Neutrophil (primary cell): ENCODE data around the gene WDR38.

Experiments
- H3K27ac ChIP-seq: fragments of 200-600 bp; sonication (generic); 2 replicates; pipeline ENCODE4 v1.5.1; 2016; ENCODE audit warnings: mild to moderate bottlenecking, moderate library complexity
- H3K27me3 ChIP-seq: fragments of 200-600 bp; sonication (generic); 2 replicates; pipeline ENCODE4 v1.6.0; 2016; ENCODE audit warnings: mild to moderate bottlenecking
- H3K36me3 ChIP-seq: fragments of 200-600 bp; sonication (generic); 2 replicates; pipeline ENCODE4 v1.5.1; 2017
- H3K4me1 ChIP-seq, 2 experiments: fragments of 200-600 bp in 1 of 2; sonication (generic) in 1 of 2; 1 replicate in 1 of 2; 2 replicates in 1 of 2; pipeline versions ENCODE4 v1.5.1 to v1.6.1; 2013 to 2016; ENCODE audit warnings: low read depth in 1 of 2, low read length in 1 of 2, mild to moderate bottlenecking in 1 of 2, moderate library complexity in 1 of 2; ENCODE audit not compliant: control insufficient read depth in 1 of 2, insufficient read depth in 1 of 2
- H3K4me3 ChIP-seq, 2 experiments: fragments of 200-600 bp in 1 of 2; sonication (generic) in 1 of 2; 1 replicate in 1 of 2; 2 replicates in 1 of 2; pipeline ENCODE4 v1.5.1; 2013 to 2016; ENCODE audit warnings: low read depth in 1 of 2, low read length in 1 of 2, mild to moderate bottlenecking in 1 of 2, moderate library complexity in 1 of 2
- H3K9me3 ChIP-seq: fragments of 200-600 bp; sonication (generic); 2 replicates; pipeline ENCODE4 v1.5.1; 2016
- CTCF ChIP-seq: fragments of 200-600 bp; sonication (generic); IDR thresholded peaks from 2 replicates; pipeline ENCODE4 v1.5.1; 2016; ENCODE audit warnings: antibody characterized with exemption

WDR38 gene

DNA sequence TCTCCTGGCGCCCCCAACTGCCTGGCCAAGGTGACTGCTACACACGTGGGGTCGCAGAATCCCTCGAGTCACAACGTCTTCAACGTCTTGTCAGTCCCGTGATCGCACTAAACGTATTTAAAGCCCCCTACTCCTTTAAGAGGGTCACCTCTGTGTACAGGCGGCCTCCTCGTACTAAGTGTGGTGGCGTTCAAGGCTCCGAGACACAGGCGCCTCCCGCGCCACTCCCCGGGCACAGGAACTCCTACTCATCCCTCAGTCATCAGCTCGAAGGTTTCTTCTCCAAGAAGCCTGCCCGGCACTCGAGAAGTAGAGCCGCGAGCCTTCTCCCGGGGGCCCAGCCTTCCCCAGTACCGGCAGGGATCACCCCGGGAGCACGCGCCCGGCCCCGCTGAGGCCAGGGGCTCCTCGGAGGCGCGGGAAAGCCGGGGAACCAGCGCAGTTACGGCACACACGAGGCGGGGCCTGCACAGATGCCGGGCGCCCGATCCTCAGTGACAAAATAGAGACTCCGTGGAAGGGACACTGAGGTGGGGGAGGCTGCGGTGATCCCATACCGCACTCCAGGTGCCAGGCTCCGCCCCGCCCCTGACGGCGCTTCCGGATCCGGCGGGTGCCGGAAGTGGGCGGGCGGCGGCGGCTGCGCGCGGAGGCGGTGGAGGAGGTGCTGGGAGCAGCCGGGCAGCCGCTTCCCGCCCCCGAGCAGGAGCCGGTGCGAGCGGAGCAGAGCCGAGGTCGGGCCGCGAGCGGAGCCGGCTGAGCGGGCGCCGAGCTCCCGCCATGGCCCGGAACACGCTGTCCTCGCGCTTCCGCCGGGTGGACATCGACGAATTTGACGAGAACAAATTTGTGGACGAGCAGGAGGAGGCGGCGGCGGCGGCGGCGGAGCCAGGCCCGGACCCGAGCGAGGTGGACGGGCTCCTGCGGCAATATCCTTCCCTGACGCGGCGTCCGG, 15.5 kb downstream of the WDR38 start:
- Histone ChIP-seq H3K4me1 (peaks cover 24 to 34% of the 10 kb centered on the region in 2 experiments), H3K4me3 (peak overlapping the region; percentile 93 to 95), H3K27ac (peak overlapping the region; percentile 91), H3K9me3 (no peaks in the 10 kb centered on the region), H3K36me3 (peaks cover 10% of the 10 kb centered on the region), H3K27me3 (no peaks in the 10 kb centered on the region)
- peak; percentile 40 for TF ChIP-seq CTCF

GRCh38 chr9:124869466-124869985, 16.3 kb downstream of the WDR38 start:
- no peak for TF ChIP-seq CTCF
- Histone ChIP-seq H3K9me3 (no peaks in the 10 kb centered on the region), H3K4me3 (peak overlapping the region; percentile 93 to 95), H3K27me3 (no peaks in the 10 kb centered on the region), H3K36me3 (peaks cover 18% of the 10 kb centered on the region), H3K27ac (peak overlapping the region; percentile 91), H3K4me1 (peaks cover 24 to 34% of the 10 kb centered on the region in 2 experiments)

DNA sequence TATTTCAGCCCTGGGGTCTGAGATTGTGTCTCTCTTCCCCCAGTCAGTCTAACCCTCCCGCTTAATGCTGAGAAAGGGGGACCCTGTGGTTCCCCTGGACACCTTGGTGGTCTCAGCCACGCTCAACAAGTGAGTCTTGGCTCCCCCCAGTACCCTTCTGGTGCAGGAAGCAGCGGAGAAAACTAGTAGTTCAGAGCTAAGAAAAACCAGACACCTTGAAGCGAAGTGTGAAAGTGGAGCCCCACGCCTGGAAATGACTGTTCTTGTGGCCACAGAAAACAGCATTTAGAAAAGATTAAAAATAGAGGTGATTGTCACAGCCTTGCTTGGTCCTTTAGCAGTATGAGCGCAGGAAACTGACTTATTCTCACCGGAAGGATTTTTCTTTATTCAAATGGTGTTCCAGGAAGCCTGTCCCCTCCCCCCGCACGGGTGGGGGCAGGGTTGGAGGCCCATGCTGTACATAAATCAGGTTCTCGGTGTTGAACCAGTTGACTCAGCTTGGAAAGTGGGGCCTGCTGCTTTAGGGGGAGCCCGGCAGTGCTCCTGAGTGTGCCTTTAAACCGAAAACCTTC, 16.8 kb downstream of the WDR38 start:
- Histone ChIP-seq H3K27ac (peak overlapping the region; percentile 91), H3K4me1 (peaks cover 24 to 34% of the 10 kb centered on the region in 2 experiments), H3K36me3 (peaks cover 23% of the 10 kb centered on the region), H3K9me3 (no peaks in the 10 kb centered on the region), H3K27me3 (no peaks in the 10 kb centered on the region), H3K4me3 (peak overlapping the region; percentile 93 to 95)
- no peak for TF ChIP-seq CTCF

- Histone ChIP-seq H3K36me3 (peaks cover 30% of the 10 kb centered on the region), H3K27ac (peak overlapping the region; percentile 91), H3K9me3 (no peaks in the 10 kb centered on the region), H3K4me3 (peak overlapping the region in 1 of 2 experiments; percentile 93), H3K4me1 (peaks cover 24 to 34% of the 10 kb centered on the region in 2 experiments), H3K27me3 (no peaks in the 10 kb centered on the region)
- TF ChIP-seq CTCF: no peak
These were observed 17.5 kb downstream of the WDR38 start for GRCh38 chr9:124870723-124871122.

DNA sequence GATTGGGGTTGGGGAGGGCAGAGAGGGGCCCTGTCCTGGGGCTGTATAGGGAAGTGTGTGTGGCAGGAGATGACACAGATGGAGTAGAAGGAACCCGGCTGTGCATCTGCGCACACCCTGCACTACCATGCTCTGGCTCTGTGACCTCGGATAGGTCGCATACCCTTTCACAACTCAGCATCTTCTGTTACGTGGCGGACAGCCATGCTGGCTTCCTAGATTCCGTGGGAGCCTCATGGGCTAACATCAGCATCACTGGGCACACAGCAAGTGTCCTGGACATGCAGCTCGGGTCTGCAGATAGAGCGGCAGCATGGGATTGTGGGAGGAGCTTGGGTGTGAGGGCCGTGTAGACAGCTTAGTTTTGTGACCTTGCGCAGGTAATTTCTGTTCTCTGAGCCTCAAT, 17.9 kb downstream of the WDR38 start:
- no peak for TF ChIP-seq CTCF
- Histone ChIP-seq H3K27me3 (no peaks in the 10 kb centered on the region), H3K27ac (no peak overlapping the region), H3K4me3 (peak overlapping the region in 1 of 2 experiments; percentile 93), H3K36me3 (peaks cover 34% of the 10 kb centered on the region), H3K9me3 (no peaks in the 10 kb centered on the region), H3K4me1 (peaks cover 24 to 34% of the 10 kb centered on the region in 2 experiments)
